ENCODE results near the gene PGAP3.
"Not testable (repeated sequence)": the region's sequence is repeated elsewhere in the genome, so short reads cannot be mapped to it uniquely, and the experiment has no call there.

DNA sequence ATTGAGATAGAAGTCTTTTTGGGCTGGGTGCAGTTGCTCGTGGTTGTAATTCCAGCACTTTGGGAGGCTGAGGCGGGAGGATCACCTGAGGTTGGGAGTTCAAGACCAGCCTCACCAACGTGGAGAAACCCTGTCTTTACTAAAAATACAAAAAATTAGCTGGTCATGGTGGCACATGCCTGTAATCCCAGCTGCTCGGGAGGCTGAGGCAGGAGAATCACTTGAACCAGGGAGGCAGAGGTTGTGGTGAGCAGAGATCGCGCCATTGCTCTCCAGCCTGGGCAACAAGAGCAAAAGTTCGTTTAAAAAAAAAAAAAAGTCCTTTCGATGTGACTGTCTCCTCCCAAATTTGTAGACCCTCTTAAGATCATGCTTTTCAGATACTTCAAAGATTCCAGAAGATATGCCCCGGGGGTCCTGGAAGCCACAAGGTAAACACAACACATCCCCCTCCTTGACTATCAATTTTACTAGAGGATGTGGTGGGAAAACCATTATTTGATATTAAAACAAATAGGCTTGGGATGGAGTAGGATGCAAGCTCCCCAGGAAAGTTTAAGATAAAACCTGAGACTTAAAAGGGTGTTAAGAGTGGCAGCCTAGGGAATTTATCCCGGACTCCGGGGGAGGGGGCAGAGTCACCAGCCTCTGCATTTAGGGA is 11.4 kb upstream of the PGAP3 start:
- TF ChIP-seq, protein P1, sequence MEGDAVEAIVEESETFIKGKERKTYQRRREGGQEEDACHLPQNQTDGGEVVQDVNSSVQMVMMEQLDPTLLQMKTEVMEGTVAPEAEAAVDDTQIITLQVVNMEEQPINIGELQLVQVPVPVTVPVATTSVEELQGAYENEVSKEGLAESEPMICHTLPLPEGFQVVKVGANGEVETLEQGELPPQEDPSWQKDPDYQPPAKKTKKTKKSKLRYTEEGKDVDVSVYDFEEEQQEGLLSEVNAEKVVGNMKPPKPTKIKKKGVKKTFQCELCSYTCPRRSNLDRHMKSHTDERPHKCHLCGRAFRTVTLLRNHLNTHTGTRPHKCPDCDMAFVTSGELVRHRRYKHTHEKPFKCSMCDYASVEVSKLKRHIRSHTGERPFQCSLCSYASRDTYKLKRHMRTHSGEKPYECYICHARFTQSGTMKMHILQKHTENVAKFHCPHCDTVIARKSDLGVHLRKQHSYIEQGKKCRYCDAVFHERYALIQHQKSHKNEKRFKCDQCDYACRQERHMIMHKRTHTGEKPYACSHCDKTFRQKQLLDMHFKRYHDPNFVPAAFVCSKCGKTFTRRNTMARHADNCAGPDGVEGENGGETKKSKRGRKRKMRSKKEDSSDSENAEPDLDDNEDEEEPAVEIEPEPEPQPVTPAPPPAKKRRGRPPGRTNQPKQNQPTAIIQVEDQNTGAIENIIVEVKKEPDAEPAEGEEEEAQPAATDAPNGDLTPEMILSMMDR (IDR thresholded peaks at IDR 0.05): not testable (repeated sequence)
- not testable (repeated sequence) for TF ChIP-seq POLR2A, EP300 (IDR thresholded peaks at IDR 0.05)
